Activated CD4-positive, alpha-beta T cell treated with anti-CD3 and anti-CD28 coated beads, Interleukin-2, amount 10 ng/mL, durations not matched to agents 24 days and 14 days (primary cell): ENCODE data around the gene MEMO1. TPM values are rescaled to one million over a fixed set of nuclear protein-coding genes. Genes with fewer than 3 reads are reported as not detected.
"Not testable (repeated sequence)": the region's sequence is repeated elsewhere in the genome, so short reads cannot be mapped to it uniquely, and the experiment has no call there.

Source experiments
- DNase-seq: peaks from one replicate; pipeline ENCODE4 v3.0.0; 2022
- H3K27ac Mint-ChIP-seq: one replicate; pipeline ENCODE4 v1.8.0; 2022; ENCODE audit warnings: mild to moderate bottlenecking, mixed read lengths
- H3K27me3 Mint-ChIP-seq: one replicate; pipeline ENCODE4 v1.8.0; 2022; ENCODE audit warnings: mixed read lengths
- H3K36me3 Mint-ChIP-seq: one replicate; pipeline ENCODE4 v1.8.0; 2022; ENCODE audit warnings: low read depth, mild to moderate bottlenecking, mixed read lengths
- H3K4me1 Mint-ChIP-seq: one replicate; pipeline ENCODE4 v1.8.0; 2021; ENCODE audit warnings: mixed read lengths
- H3K4me3 Mint-ChIP-seq: one replicate; pipeline ENCODE4 v1.8.0; 2022; ENCODE audit warnings: mild to moderate bottlenecking, moderate library complexity, mixed read lengths
- H3K9me3 Mint-ChIP-seq: one replicate; pipeline ENCODE4 v1.8.0; 2021; ENCODE audit warnings: mixed read lengths
- intact Hi-C: fragments of 100-400 bp; cut with micrococcal nuclease; formaldehyde crosslinking; loops from one replicate; pipeline ENCODE4 v1.15.1; 2023
- total RNA-seq: library from RNA; stranded (reverse); gene quantifications from 2 replicates; pipeline ENCODE4 v1.2.3, GENCODE V29; 2022

The MEMO1 gene
- total RNA-seq, 1 donor from 2014 or later: 64.0 TPM

GRCh38 chr2:31958140-31958717 is 52.6 kb downstream of the MEMO1 start:
- Mint-ChIP-seq H3K4me3 (no peak overlapping the region), H3K27ac (peak overlapping the region; percentile 42), H3K4me1 (peaks cover 46% of the 10 kb centered on the region), H3K9me3 (peaks cover 4% of the 10 kb centered on the region), H3K36me3 (peaks cover 16% of the 10 kb centered on the region), H3K27me3 (no peaks in the 10 kb centered on the region)
- DNase-seq: no peak
- intact Hi-C loops: no loop called here

- Mint-ChIP-seq H3K4me1 (peaks cover 42% of the 10 kb centered on the region), H3K4me3 (no peak overlapping the region), H3K36me3 (peaks cover 13% of the 10 kb centered on the region), H3K27me3 (no peaks in the 10 kb centered on the region), H3K9me3 (no peaks in the 10 kb centered on the region), H3K27ac (peak overlapping the region; percentile 44)
- DNase-seq: no peak
- intact Hi-C loops: no loop called here
These were observed 53.3 kb downstream of the MEMO1 start for GRCh38 chr2:31957354-31958139.

- Mint-ChIP-seq H3K36me3 (peaks cover 13% of the 10 kb centered on the region), H3K4me3 (peak overlapping the region; percentile 12), H3K4me1 (peaks cover 37% of the 10 kb centered on the region)
- DNase-seq, H3K27ac Mint-ChIP-seq, H3K9me3 Mint-ChIP-seq, intact Hi-C loops, H3K27me3 Mint-ChIP-seq: not testable (repeated sequence)
These were observed 53.9 kb downstream of the MEMO1 start for GRCh38 chr2:31956934-31957333.

- intact Hi-C loops: no loop called here
- H3K27ac Mint-ChIP-seq: peak overlapping the region; percentile 20
- H3K9me3 Mint-ChIP-seq: no peaks in the 10 kb centered on the region
- peaks cover 38% of the 10 kb centered on the region for H3K4me1 Mint-ChIP-seq
- H3K36me3 Mint-ChIP-seq: peaks cover 13% of the 10 kb centered on the region
- H3K27me3 Mint-ChIP-seq: no peaks in the 10 kb centered on the region
- DNase-seq: no peak
- no peak overlapping the region for H3K4me3 Mint-ChIP-seq
These were observed 54.5 kb downstream of the MEMO1 start for GRCh38 chr2:31956312-31956711.

DNA sequence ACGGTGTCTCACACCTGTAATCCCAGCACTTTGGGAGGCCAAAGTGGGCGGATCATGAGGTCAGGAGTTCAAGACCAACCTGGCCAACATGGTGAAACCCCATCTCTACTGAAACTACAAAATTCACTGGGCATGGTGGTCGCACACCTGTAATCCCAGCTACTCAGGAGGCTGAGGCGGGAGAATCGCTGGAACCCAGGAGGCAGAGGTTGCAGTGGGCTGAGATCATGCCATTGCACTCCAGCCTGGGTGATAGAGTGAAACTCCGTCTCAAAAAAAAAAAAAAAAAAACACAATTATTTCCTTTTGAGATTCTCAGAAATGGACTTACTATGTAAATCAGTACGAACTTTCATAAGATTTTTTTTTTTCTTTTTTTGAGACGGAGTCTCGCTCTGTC is 57.7 kb downstream of the MEMO1 start:
- Mint-ChIP-seq H3K4me1 (peaks cover 23% of the 10 kb centered on the region), H3K36me3 (peaks cover 14% of the 10 kb centered on the region)
- intact Hi-C loops, H3K27me3 Mint-ChIP-seq, DNase-seq, H3K9me3 Mint-ChIP-seq, H3K27ac Mint-ChIP-seq, H3K4me3 Mint-ChIP-seq: not testable (repeated sequence)

GRCh38 chr2:31950946-31951562 is 59.8 kb downstream of the MEMO1 start:
- Mint-ChIP-seq H3K4me3 (no peak overlapping the region), H3K36me3 (peaks cover 10% of the 10 kb centered on the region), H3K27me3 (no peaks in the 10 kb centered on the region), H3K4me1 (peaks cover 17% of the 10 kb centered on the region), H3K27ac (peak overlapping the region; percentile 52), H3K9me3 (no peaks in the 10 kb centered on the region)
- intact Hi-C loops: loop anchor here (2.0 kb wide), 1 partner anchor 60 kb away; the partner anchor contains the start of gene MEMO1
- DNase-seq: no peak

- Mint-ChIP-seq H3K4me3 (no peak overlapping the region), H3K9me3 (no peaks in the 10 kb centered on the region), H3K27me3 (no peaks in the 10 kb centered on the region), H3K36me3 (peaks cover 11% of the 10 kb centered on the region), H3K4me1 (peaks cover 37% of the 10 kb centered on the region), H3K27ac (no peak overlapping the region)
- DNase-seq: no peak
- intact Hi-C loops: no loop called here
These were observed 62.9 kb downstream of the MEMO1 start for GRCh38 chr2:31947871-31948270.

DNA sequence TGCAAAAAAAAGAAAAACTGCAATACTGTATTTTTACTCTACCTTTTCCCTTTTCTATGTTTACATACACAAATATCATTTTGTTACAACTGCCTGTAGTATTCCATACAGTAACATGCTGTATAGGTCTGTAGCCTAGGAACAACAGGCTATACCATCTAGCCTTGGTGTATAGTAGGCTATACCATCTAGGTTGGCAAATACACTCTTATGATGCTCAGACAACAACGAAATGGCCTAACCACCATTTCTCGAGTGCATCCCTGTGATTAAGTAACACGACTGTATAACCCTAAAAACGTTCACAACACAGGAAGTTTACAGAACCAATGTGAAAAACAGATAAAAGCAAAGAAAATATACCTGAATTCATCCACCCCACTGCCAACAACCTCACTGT is 64.0 kb downstream of the MEMO1 start:
- Mint-ChIP-seq H3K9me3 (no peaks in the 10 kb centered on the region), H3K36me3 (peaks cover 11% of the 10 kb centered on the region), H3K27ac (no peak overlapping the region), H3K4me1 (peaks cover 37% of the 10 kb centered on the region), H3K27me3 (no peaks in the 10 kb centered on the region), H3K4me3 (no peak overlapping the region)
- no peak for DNase-seq
- intact Hi-C loops: no loop called here

GRCh38 chr2:31945572-31945935 is 65.3 kb downstream of the MEMO1 start:
- Mint-ChIP-seq H3K27me3 (no peaks in the 10 kb centered on the region), H3K27ac (peak overlapping the region; percentile 64), H3K4me1 (peaks cover 31% of the 10 kb centered on the region), H3K36me3 (peaks cover 9% of the 10 kb centered on the region), H3K9me3 (no peaks in the 10 kb centered on the region), H3K4me3 (no peak overlapping the region)
- no peak for DNase-seq
- intact Hi-C loops: no loop called here

DNA sequence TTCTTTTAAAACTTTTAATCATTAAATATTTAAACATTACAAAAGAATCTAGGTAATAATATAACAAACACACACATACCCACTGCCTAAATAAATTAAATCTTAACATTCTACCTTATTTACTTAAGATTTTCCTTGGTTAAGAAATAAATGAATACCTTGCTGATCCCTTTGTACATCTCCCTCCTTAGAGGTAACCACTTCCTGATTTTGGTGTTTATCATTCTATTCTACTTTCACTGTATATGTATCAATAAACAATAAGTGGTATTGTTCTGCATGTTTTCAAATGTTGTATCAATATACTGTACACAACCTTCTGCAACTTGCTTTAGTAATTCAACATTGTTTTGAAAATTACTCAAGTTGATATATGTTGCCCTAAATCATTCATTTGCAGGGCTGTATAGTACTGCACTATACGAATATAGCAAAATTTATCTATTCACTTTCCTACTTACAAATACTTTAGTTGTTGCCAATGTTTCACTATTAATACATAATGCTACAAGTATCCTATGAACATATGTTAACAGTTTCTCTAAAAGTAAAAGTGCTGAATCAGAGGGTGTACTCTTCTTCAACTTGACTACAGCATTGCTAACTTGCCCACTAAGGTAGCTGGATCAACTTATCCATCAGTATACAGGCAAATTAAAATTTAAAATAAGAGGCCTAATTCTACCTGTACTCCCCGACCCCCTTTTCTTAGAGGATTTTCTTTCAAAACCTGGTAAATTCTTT is 65.8 kb downstream of the MEMO1 start:
- Mint-ChIP-seq H3K27ac (peak overlapping the region; percentile 64), H3K4me1 (peaks cover 31% of the 10 kb centered on the region), H3K36me3 (peaks cover 9% of the 10 kb centered on the region), H3K9me3 (no peaks in the 10 kb centered on the region), H3K4me3 (no peak overlapping the region), H3K27me3 (no peaks in the 10 kb centered on the region)
- DNase-seq: no peak
- intact Hi-C loops: no loop called here

GRCh38 chr2:31943636-31944225 is 67.1 kb downstream of the MEMO1 start:
- H3K27ac Mint-ChIP-seq: peak overlapping the region; percentile 18

DNA sequence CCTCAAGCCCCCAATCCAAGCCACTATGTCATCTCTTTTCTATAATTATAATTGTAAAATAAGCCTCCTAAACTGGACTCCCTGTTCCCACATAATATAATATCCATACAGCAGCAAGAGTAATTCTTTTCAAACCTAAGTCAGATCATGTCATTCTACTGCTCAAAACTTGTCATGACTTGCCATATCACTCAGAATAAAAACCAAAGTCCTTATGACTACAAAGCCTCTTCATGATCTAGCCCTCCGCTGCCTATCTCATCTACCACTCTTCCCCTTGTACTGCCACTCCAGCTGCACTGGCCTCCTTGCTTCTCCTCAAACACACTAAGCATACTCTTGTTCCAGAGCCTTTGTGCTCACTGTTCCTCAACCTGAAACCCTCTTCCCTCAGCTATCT is 69.9 kb downstream of the MEMO1 start:
- no peak overlapping the region for H3K4me3 Mint-ChIP-seq
- H3K36me3 Mint-ChIP-seq: peaks cover 7% of the 10 kb centered on the region
- no peaks in the 10 kb centered on the region for H3K9me3 Mint-ChIP-seq
- peaks cover 21% of the 10 kb centered on the region for H3K4me1 Mint-ChIP-seq
- no peak overlapping the region for H3K27ac Mint-ChIP-seq
- no peak for DNase-seq
- no peaks in the 10 kb centered on the region for H3K27me3 Mint-ChIP-seq
- intact Hi-C loops: no loop called here

More at GRCh38 chr2:31943636-31944225, 67.1 kb downstream of the MEMO1 start:
- Mint-ChIP-seq H3K4me1 (peaks cover 29% of the 10 kb centered on the region), H3K9me3 (no peaks in the 10 kb centered on the region), H3K36me3 (peaks cover 7% of the 10 kb centered on the region), H3K27me3 (no peaks in the 10 kb centered on the region), H3K4me3 (no peak overlapping the region)
- intact Hi-C loops: no loop called here
- no peak for DNase-seq

DNA sequence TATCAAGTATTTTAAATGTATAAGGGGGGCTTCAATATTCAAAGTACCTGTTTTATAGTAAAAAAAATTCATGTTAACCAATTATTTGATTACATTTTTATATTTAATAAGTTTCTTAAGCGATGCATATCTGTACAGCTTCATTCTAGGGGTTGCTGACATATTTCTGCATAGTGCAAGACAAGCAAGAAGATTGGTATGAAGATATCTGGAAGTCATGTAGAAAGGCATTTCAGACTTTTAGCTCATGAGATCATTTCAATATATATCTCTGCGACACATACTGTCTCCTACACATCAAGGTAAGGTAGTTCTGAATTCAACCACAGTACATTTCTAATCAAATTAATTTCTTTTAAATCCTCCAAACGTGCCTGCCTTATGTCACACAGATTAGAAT is 73.1 kb downstream of the MEMO1 start:
- Mint-ChIP-seq H3K9me3 (no peaks in the 10 kb centered on the region), H3K27ac (no peak overlapping the region)
- intact Hi-C loops: no loop called here

More for the DNA sequence above, 73.1 kb downstream of the MEMO1 start:
- Mint-ChIP-seq H3K4me1 (no peaks in the 10 kb centered on the region), H3K4me3 (no peak overlapping the region), H3K36me3 (peaks cover under 1% of the 10 kb centered on the region), H3K27me3 (no peaks in the 10 kb centered on the region)
- DNase-seq: no peak
